Measurements from ENCODE around the gene MYPN.

GRCh38 chr10:68178592-68178991 is 69.3 kb downstream of the MYPN start:
- TF ChIP-seq CTCF (IDR thresholded peaks at IDR 0.05) (no peak), POLR2A (IDR thresholded peaks at IDR 0.05) (no peak)

Measured in body of pancreas (tissue), 4 donors.